HG03558 (cell line): ENCODE results near the gene SARNP.
"Not testable (repeated sequence)": the region's sequence is repeated elsewhere in the genome, so short reads cannot be mapped to it uniquely, and the experiment has no call there.

Source experiments
- ATAC-seq: cut with Tn5 transposase; IDR thresholded peaks from one replicate; pipeline ENCODE4 v1.9.1; 2021; ENCODE audit warnings: moderate number of reproducible peaks; ENCODE audit not compliant: unreplicated experiment; ENCODE audit errors: extremely low read depth

Gene SARNP, protein sequence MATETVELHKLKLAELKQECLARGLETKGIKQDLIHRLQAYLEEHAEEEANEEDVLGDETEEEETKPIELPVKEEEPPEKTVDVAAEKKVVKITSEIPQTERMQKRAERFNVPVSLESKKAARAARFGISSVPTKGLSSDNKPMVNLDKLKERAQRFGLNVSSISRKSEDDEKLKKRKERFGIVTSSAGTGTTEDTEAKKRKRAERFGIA

DNA sequence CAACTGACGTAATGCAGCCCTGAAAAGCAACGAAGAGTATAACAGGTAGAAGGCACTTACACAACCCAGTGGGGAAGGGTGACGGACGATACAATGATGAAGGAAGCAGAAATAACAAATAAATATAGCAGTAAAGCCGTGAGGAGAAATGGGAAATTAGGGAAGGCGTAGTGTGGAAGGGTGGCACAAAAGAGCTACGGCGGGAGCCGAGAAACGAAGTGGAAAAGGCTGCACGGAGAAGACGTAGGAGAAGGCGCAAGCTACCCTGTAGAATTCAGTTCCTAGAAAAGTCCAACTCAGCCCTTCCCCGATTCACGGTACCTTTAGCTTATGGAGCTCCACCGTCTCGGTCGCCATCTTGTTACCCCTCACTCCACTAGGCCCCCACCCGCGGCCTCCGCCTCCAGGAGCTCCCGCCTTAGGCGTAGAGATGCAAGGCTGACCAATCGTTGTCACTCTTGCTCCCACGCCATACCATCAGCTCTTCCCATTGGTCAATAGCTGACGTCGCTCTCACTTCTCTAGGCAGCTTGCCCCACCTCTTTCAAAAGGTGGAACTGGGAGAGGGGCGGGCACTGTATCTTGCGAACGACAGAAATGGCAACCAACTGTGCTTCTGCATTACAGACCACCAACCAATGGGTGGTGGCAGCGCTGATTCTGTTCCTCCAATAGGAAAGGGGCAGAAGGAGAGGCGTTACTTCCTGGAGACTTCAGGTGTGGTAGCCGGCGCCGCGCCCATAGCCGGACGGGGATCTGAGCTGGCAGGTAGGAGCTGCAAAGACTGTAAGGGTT lies at the start of gene SARNP, which contains the start of gene ORMDL2:
TSS of gene SARNP (minus strand) at position 380 of the 795 bp plus-strand sequence. CDS start at position 357, 23 bp downstream.
TSS of gene ORMDL2 (plus strand) at position 697 of the 795 bp plus-strand sequence. CDS start 959 bp downstream, outside the sequence.
- peak; percentile 95 for ATAC-seq

DNA sequence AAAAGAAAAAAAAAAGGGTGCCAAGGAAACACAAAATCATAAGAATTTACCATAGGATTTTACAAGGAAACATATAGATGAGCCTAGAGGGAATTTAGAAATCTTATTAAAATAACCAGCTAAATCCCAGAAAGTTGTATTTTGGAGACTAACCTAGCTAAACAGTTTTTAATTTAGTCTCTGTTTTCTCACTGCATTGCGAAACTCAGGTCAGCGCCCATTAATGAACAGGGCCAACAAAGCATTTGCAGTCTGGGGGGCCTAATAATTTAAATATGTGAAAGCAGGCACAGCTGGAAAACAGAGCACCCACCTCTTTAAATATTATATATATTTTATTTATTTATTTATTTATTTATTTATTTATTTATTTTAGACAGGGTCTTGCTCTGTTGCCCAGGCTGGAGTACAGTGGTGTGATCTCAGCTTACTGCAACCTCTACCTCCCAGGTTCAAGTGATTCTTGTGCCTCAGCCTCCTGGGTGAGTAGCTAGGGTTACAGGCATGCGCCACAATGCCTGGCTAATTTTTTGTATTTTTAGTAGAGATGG lies 49.0 kb upstream of the SARNP start:
- ATAC-seq: not testable (repeated sequence)

DNA sequence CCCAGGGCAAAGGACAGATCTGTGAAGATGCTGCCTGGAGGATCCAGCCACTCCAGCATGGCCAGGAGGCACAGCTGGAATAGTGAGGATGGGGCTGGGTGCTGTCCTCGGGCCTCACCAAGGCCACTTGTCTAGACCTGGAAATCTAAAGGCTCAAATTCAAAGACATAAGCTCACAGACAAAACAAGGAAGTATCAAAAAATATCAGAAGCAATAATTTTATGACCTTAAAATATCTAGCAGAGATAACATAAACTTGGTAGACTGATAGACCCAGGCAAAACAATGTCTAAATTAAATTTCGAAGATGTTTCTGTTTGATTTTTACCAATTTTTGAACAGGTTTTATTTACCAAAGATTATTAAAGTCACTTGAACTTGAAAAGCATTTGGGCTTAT lies 47.8 kb upstream of the SARNP start:
- ATAC-seq: no peak

DNA sequence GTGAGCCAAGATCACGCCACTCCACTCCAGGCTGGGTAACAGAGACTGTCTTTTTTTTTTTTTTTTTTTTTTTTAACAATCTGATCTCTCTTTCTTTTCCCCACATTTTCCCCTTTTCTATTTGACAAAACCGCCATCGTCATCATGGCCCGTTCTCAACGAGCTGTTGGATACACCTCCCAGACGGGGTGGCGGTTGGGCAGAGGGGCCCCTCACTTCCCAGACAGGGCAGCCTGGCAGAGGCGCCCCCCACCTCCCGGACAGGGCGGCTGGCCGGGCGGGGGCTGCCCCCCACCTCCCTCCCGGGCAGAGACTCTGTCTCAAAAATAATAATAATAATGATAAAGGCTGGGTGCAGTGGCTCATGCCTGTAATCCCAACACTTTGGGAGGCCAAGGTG lies 45.4 kb upstream of the SARNP start:
- ATAC-seq: not testable (repeated sequence)

DNA sequence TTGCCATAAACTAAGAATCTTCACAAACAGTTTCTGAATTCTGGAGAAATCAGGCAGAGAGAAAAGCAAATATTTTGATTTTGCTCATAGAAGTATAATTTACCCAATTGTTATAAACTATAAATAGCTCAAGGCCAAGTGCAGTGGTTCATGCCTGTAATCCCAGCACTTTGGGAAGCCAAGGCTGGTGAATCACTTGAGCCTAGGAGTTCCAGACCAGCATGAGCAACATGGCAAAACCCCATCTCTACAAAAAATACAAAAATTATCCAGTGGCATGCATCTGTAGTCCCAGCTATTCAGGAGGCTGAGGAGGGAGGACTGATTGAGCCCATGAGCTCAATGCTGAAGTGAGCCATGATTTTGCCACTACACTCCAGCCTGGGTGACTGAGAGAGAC lies 44.8 kb upstream of the SARNP start:
- no peak for ATAC-seq

DNA sequence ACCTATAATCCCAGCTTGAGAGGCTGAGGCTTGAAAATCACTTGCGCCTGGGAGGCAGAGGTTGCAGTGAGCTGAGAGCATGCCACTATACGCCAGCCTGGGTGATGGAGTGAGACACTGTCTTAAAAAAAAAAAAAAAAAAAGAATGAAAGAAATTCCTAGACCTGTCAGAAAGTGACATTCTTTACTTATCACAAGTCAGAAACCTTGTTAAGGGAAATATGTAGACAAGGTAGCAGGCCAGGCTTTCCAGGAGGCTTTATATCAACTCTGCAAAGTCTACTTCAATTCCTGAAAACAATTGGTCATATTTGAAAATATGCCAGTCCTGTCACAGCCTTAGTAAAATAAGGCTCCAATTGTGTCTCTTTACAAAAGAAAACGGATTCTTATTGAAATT lies 44.3 kb upstream of the SARNP start:
- ATAC-seq: no peak

DNA sequence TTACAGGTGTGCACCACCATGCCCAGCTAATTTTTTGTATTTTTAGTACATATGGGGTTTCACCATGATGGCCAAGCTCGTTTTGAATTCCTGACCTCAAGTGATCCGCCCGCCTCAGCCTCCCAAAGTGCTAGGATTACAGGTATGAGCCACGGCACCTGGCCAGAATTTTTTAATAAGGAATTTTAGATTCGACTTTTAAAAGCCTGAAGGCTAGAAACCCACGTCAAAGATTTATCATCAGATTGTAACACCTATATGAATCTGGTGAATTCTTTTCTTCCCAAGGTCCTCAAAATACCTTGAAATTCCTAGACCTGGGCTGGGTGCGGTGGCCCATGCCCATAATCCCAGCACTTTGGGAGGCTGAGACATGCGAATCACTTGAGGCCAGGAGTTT lies 43.9 kb upstream of the SARNP start:
- no peak for ATAC-seq

DNA sequence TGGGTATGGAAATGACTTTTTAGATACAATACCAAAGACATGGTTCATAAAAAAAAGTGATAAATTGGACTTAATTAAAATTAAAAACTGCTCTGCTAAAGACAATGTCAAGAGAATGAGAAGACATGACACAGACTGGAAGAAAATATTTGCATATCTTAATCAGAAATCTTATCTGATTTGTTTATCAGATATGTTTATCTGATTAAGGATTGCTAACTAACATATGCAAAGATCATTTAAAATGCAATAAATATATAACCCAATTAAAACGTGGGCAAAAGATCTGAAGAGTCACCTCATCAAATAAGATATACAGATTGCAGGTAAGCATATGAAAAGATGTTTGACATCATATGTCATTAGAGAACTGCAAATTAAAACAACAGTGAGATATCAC lies 35.2 kb upstream of the SARNP start:
- ATAC-seq: no peak

DNA sequence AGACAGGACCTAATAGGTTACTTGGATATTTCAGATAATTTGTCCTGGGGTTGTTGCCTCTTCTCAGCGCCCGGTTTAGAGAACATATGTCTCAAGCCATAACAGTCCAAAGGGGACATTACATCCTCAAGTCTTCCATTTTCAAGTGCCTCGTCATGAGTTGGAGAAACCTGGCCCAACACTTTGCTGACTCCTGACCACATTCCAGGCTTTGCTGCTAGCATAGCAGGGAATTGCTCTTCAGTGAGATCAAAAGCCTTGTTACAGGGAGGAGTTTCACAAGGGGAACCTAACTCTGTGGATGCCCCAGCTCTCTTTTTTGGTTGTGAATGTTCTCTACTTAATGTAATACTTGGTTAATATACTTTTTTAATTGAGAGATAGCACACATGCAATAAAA lies 33.4 kb upstream of the SARNP start:
- no peak for ATAC-seq

DNA sequence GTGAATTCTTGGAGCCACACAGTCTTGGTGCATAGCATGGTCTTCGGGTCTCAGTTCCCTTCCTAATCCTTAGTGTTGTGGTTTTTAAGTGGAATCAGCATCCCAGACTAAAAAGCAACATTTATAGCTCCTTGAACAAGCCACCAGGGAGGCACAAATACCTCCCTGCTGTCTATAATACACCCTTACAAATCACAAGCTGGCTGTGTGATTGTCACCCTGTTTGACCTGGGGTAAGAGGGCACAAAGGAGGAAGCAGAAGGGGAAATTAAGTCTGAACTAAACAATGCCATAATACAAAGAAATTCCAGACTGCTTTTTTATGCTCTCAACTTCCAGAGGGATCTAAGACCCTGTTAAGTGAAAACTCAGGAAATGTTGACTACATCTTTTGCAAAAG lies 32.9 kb upstream of the SARNP start:
- no peak for ATAC-seq

DNA sequence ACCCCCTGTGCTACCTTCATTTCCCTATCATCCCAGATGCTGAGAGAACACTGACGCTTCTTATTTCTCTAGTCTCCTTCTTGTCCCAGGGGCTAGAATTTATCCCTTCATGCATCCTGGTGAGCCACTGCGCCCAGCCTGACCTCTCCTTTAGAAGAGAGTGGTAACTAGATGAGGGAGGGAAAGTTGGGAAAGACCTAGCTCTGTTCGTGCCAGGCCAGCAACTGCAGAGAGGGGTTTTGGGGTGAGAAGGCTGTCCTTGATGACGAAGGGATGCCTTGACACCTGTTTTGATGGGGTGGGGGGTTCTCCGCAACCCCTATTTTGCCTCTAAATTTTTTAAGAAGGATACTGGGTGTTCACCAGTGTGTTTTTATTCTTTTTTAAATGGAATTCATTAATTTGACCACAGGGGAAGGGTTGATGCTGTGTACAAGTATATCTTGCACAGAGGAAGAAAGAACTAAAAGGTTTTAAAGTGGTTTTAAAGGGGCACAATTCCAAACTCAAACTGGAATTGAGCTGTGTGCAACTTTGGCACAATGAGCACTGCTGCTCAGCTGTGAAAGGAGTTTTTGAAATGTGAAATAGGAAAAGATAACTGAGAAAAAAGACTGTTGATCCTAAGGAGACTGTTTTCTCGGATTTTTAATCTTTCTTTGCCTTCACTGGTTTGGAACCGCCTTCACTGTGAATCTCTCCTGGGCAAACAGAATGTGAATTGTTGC lies 32.3 kb upstream of the SARNP start:
- no peak for ATAC-seq

DNA sequence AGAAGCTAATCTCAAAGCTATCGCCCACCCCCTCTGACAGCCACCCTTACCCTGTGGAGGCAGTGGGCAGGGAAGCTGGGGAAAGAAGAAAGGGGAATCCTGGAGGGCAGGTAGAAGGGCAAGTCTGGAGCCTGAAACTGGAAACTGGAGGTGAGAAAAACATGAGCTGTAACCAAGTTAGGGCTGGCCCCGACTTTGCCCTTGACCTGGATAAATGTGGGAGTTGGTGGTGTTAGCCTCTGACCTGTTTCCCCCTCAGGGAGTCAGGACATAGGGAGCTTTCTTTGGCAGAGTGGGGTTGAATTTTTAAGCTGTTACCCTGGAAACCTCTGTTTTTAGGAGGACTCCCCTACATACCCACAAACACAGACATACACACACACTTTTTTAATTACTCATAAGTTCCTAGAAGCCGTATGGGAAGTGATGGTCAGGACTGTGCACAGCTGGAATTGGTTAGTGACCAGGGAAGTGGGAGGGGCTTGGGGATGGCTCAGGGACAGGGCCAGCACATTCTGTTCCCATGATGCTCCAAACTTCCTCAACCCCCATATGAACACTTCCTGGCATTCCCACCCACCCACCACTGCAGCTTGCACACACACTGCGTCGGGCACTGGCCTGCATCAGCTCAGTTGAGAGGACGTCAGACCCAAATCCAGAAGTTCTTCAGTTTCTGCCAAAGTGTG lies 30.2 kb upstream of the SARNP start:
- no peak for ATAC-seq

DNA sequence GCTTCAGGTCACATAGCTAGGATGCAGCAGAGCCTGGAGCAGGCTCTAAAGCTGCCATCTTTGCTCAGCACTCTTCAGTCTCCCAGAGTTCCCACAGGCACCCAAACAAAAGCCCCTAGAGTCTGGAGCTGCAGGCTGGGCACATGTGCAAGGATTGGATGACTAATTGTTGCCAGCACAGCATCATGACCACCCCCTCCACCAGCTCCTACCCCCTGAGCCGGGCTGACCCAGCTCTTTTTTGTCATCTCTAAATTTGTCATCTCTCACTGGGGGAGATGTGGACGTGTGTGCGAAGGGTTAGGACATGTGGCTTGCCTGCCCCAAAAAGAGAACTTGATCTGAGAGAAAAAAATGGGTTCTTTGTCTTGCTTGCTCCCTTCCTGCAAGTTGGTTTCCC lies 29.5 kb upstream of the SARNP start:
- no peak for ATAC-seq

DNA sequence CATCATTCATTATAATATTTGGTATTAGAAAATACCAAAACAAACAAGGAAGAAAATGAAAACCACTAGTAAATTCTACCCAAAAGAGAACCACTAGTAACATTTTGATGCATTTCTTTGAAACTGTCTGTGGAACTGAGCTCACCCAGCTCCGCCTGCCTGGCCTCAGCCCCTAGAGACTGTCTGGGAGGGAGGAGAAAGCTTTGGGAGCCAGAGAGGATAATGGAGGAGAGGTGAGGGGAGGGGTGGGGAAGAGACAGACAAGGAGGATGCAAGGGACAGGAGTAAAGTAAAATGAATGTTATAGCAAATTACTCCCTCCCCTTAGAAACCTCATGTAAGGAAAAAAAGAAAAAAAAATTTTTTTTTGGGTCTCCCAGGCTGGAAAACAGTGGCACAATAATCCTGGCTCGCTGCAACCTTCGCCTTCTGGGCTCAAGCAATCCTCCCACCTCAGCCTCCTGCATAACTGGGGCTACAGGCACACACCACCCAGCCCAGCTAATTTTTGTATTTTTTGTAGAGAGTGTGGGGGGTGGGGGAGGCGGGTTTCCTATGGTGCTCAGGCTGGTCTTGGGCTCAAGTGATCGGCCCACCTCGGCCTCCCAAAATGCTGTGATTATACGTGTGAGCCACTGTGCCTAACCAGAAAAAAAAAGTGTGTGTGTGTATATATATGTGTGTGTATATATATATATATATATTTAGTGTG lies 28.4 kb upstream of the SARNP start:
- ATAC-seq: no peak

DNA sequence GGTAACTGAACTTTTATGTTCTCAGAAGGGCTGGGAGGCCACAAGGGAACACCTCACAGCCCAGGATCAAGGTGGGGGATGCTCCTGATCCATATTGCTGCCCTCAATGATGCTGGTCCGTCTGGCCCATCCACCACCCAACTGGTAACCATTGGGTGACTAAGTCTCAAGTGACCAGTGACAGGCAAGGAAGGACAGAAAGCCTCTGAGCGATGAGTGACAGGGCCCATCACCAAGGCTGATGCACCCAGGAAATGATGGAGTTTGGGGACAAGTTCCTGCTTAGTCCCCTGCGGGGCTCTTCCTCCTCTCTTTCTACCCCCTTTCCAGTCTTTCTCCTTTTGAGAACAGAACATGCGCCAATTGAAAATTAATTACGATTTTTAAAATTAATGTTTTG lies 27.8 kb upstream of the SARNP start:
- ATAC-seq: no peak

DNA sequence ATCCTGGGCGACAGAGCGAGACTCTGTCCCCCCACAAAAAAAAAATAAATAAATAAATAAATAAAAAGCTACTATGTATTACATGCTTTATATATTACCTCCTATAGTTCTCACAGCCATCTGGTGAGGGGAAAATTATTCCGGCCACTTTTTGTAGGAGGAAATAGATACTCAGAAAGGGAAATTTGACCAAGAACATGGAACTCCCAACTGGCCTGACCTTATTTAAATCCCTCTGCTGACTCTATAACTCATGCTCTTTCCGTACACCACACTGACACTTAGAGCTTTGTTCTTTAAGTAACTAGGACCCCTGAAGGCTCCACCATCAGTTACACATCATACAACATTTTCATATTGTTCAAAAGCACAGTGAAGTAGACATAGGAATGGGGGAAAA lies 27.4 kb upstream of the SARNP start:
- ATAC-seq: no peak

DNA sequence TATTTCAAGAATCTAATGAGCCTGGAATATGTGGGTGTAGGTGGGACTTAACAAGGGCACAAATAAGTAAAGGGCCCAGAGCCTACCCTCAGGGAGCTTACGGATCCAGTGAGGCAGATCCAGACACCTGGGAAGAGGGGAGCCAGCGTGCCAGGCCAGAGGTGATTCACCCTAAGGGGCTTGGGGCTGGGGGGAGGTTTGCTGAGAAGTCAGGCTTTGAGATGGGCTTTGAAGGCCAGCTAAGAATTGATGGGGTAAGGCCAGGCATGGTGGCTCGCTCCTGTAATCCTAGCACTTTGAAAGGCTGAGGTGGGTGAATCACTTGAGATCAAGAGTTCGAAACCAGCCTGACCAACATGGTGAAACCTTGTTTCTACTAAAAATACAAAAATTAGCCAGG lies 25.9 kb upstream of the SARNP start:
- no peak for ATAC-seq

DNA sequence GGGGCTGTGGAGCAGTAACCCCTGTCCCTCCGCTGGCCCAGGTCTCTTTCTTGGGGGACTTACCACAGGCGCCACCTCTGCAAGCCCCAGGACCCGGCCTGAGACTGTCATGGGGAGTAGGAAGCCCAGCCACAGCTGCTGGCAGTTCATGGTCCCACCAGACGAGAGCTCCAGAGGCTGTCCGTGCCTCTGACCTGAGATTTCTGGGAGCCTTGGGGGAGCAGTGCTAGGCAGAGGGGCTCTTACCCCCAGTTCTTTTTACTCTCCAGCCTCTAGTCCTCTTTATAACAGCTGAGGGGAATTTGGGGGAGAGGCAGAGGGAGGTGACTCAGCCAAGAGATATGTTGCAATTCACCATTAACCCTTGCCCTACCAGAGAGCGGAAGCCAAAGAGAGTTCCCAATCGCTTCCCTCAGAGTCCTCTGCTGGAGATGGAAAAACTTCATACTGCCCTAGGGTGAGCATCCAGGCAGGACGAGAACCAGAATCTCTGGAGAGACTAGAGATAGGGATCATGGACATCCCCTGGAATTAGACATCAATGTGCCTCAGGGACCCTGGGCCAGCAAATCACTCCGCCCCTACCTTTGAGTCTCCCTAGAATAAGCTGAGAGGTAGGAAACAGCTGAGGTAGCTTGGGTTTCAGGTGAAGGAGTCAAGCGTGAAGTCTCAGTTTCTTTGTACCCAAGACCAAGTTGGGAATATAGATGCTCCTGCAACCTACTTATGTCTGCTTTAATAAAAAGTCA lies 25.3 kb upstream of the SARNP start, which contains the start of gene MMP19:
TSS of gene MMP19 (minus strand) at position 256 of the 749 bp plus-strand sequence. CDS start at position 150, 106 bp downstream.
- ATAC-seq: no peak
